ENCODE results near the gene JAZF1. TPM values are rescaled to one million over a fixed set of nuclear protein-coding genes. Genes with fewer than 3 reads are reported as not detected.

The JAZF1 gene
- total RNA-seq (2021; ENCODE audit: unreplicated experiment) (3.4 TPM), Bru-seq, nascent RNA (percentile 52 among the genes with signal in this experiment), BruChase-seq, experiment 1, labeled RNA remaining after a 6-hour chase (percentile 34 among the genes with signal in this experiment), BruChase-seq, experiment 2, labeled RNA remaining after a 2-hour chase (percentile 42 among the genes with signal in this experiment)
- polyA plus RNA-seq (2012), result 2.6 and 2.8 TPM in 2 replicates
- long read RNA-seq, partial matches to known transcripts, result 0 of 3 reads
- long read RNA-seq, other reads (novel, unspliced or antisense), result 1 of 3 reads

GRCh38 chr7:28180364-28181147 is at the start of gene JAZF1:
TSS of gene JAZF1 (minus strand) at chr7:28180795.
- Histone ChIP-seq H3K79me2 (ENCODE audit: insufficient read depth, low read length) (no peaks in the 10 kb centered on the region), H3K4me2 (ENCODE audit: low read length) (peak within 1 kb of the TSS; percentile 91), H2AFZ (ENCODE audit: low read depth, low read length, poor library complexity, severe bottlenecking) (peak within 1 kb of the TSS; percentile 99), H3K27me3 (ENCODE audit: insufficient read depth, low read length) (no peaks in the 10 kb centered on the region), H3K9ac (ENCODE audit: low read length) (no peak within 1 kb of the TSS), H4K20me1 (ENCODE audit: insufficient read depth) (no peaks in the 10 kb centered on the region), H3K4me3 (replicated peaks in 1 of 2; ENCODE audit: low read depth in 1 of 2, low read length in 2 of 2) (peak within 1 kb of the TSS; percentile 59 to 63), H3K9me3 (ENCODE audit: control insufficient read depth in 1 of 2, insufficient read depth in 1 of 2, low read depth in 1 of 2, low read length in 2 of 2) (no peaks in the 10 kb centered on the region), H3K9me2 (ENCODE audit: insufficient read depth) (no peaks in the 10 kb centered on the region), H3K27ac (ENCODE audit: low read depth, low read length) (no peak within 1 kb of the TSS), H3K4me1 (ENCODE audit: control insufficient read depth in 1 of 2, insufficient read depth in 2 of 2, low read length in 2 of 2) (peaks cover 4 to 14% of the 10 kb centered on the region in 2 experiments; a peak in 3 of 4 replicates), H3K36me3 (ENCODE audit: control insufficient read depth in 1 of 2, insufficient read depth in 2 of 2, low read length in 2 of 2) (no peaks in the 10 kb centered on the region)
- no TSS peak for BruUV-seq (replicated peaks)
- TF ChIP-seq EGR1 (IDR thresholded peaks at IDR 0.05; ENCODE audit: low read depth) (no peak), SP1 (IDR thresholded peaks at IDR 0.05; ENCODE audit: low read depth) (no peak), ATF3 (IDR thresholded peaks at IDR 0.05) (no peak), SIN3A (IDR thresholded peaks at IDR 0.05; ENCODE audit: low read depth) (no peak), RAD21 (IDR thresholded peaks at IDR 0.05; ENCODE audit: low read depth) (no peak), CEBPB (IDR thresholded peaks at IDR 0.05; ENCODE audit: low read depth) (no peak), ZFX (IDR thresholded peaks at IDR 0.05) (no peak), SRF (IDR thresholded peaks at IDR 0.05; ENCODE audit: low read depth) (no peak)
- ChIA-PET RAD21 (ENCODE audit: low non-redundant PET in 1 of 2, low total read pairs in 2 of 2, uncharacterized antibody in 2 of 2, unreplicated experiment in 2 of 2) (interaction anchor here in 1 of 2 experiments (0.6 kb wide), 1 partner anchor 985 kb away, joined by 3 read pairs; no protein-coding TSS in a partner anchor), POLR2A (no interaction called here), CTCF (no interaction called here)
- intact Hi-C loops (cut with micrococcal nuclease), result no loop called here
- DNase-seq (ENCODE audit: low read depth, low spot score) (no peak), ATAC-seq (peak; percentile 64)

GRCh38 chr7:28230261-28230660 is 49.7 kb upstream of the JAZF1 start:
- Histone ChIP-seq H3K4me3 (replicated peaks in 1 of 2; ENCODE audit: low read depth in 1 of 2, low read length in 2 of 2) (no peak overlapping the region), H3K4me1 (ENCODE audit: control insufficient read depth in 1 of 2, insufficient read depth in 2 of 2, low read length in 2 of 2) (no peaks in the 10 kb centered on the region), H3K9me3 (ENCODE audit: control insufficient read depth in 1 of 2, insufficient read depth in 1 of 2, low read depth in 1 of 2, low read length in 2 of 2) (no peaks in the 10 kb centered on the region), H3K36me3 (ENCODE audit: control insufficient read depth in 1 of 2, insufficient read depth in 2 of 2, low read length in 2 of 2) (no peaks in the 10 kb centered on the region), H3K27ac (ENCODE audit: low read depth, low read length) (no peak overlapping the region), H3K9me2 (ENCODE audit: insufficient read depth) (no peaks in the 10 kb centered on the region), H2AFZ (ENCODE audit: low read depth, low read length, poor library complexity, severe bottlenecking) (no peak overlapping the region), H3K9ac (ENCODE audit: low read length) (no peak overlapping the region), H3K79me2 (ENCODE audit: insufficient read depth, low read length) (no peaks in the 10 kb centered on the region), H4K20me1 (ENCODE audit: insufficient read depth) (no peaks in the 10 kb centered on the region), H3K27me3 (ENCODE audit: insufficient read depth, low read length) (no peaks in the 10 kb centered on the region), H3K4me2 (ENCODE audit: low read length) (no peak overlapping the region)
- intact Hi-C loops (cut with micrococcal nuclease), result no loop called here
- ATAC-seq (no peak), DNase-seq (ENCODE audit: low read depth, low spot score) (no peak)
- RAD21 ChIA-PET (ENCODE audit: low non-redundant PET in 1 of 2, low total read pairs in 2 of 2, uncharacterized antibody in 2 of 2, unreplicated experiment in 2 of 2), result no interaction called here
- CTCF ChIA-PET, result no interaction called here
- BruUV-seq (replicated peaks), result no TSS peak
- POLR2A ChIA-PET, result no interaction called here
- no peak for TF ChIP-seq CBX3 (IDR thresholded peaks at IDR 0.05; ENCODE audit: low read depth)
